H54 (cell line): ENCODE measurements around the gene GNG7.

Experiments used
- DNase-seq: peaks from one replicate; pipeline ENCODE4 v3.0.0; 2011; ENCODE audit warnings: low spot score, mixed read lengths; ENCODE audit not compliant: insufficient read length
- FAIRE-seq: peaks from 3 replicates; lab custom pipeline; 2011; peaks lifted over from hg19 to GRCh38; lab: Jason Lieb, UNC
- POLR2A ChIP-seq: IDR thresholded peaks from 2 replicates; pipeline ENCODE4 v1.6.1; 2011; ENCODE audit warnings: low read depth, mild to moderate bottlenecking, low read length

Gene GNG7

DNA sequence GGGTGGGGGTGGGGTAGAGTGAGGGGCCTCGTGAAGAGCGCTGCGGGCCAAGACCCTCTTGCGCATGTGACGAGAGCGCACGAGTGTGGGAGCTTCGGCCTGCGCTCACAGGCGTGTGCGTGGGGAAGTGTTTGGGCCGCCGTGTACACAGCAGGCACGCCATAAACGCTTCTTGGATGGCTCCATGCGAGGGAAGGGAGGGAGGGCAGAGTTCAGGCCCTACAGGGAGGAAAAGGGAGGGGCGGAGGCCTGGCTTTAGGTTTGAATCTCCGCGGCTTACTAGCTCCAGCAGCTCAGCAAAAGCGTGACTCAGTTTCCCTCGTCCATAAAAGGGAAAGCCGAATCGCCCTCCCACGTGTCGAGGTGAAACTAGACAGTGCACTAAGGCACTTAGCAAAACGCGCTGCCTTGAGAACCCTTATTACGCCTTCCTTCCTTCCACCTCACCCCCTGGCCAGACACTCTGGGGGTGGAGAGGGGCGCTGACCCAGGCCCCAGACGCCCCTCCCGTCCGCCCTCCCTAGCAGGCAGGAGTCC, 214.0 kb downstream of the GNG7 start:
- DNase-seq: no peak
- no peak for FAIRE-seq

DNA sequence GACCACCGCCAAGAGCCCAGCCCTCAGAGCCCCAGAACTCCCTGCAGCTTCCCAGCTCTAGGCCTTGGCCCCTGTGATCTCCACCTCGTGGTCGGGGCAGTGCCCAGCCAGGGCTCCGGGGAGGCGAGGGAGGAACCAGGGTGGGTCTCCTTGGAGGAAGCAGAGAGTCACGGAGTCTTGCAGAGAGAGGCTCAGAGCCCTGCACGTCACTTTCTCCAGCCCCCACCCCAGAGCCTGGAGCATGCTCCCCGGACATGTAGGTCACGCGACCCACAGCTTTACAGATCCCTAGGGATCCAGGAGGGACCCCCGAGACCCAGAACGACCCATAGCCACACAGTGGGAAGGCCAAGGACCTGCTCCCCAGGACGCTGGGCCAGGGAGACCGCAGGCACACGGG, 214.7 kb downstream of the GNG7 start:
- no peak for DNase-seq
- no peak for FAIRE-seq
- no peak for TF ChIP-seq POLR2A

More for the DNA sequence above, 214.0 kb downstream of the GNG7 start:
- TF ChIP-seq POLR2A: no peak

DNA sequence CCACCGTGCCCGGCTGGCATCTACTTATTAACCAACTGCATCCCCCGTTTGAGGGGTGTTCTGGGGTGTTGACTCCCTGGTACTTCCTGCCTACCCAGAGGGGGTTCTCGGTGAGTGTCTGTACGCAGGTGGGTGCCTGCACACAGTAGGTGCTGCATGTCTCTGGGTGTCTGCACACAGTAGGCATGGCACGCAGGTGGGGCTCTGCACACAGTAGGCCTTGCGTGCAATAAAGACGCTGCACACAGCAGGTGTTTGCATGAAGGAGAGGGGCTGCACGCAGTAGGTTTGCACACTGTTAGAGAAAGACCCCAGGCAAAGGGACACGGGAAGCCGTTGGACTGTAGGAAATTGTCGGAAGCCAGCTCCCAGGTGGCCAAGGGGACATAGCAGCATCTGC, 215.4 kb downstream of the GNG7 start:
- no peak for TF ChIP-seq POLR2A
- DNase-seq: no peak
- no peak for FAIRE-seq

DNA sequence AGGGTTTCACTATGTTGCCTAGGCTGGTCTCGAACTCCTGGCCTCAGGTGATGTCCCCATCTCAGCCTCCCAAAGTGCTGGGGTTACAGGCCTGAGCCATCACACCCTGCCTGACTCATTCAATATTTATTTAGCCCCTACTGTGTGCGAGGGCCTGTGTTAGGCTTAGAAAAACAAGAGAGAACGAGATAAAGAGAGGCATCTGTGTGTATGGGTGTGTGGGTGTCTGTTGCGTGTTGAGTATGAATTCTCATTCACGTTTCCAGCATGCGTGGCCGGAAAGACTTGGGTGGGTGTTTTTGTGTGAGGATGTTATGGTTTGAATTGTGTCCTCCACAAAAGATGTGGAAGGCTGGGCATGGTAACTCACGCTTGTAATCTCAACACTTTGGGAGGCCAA, 217.1 kb downstream of the GNG7 start:
- no peak for FAIRE-seq
- no peak for TF ChIP-seq POLR2A
- no peak for DNase-seq

DNA sequence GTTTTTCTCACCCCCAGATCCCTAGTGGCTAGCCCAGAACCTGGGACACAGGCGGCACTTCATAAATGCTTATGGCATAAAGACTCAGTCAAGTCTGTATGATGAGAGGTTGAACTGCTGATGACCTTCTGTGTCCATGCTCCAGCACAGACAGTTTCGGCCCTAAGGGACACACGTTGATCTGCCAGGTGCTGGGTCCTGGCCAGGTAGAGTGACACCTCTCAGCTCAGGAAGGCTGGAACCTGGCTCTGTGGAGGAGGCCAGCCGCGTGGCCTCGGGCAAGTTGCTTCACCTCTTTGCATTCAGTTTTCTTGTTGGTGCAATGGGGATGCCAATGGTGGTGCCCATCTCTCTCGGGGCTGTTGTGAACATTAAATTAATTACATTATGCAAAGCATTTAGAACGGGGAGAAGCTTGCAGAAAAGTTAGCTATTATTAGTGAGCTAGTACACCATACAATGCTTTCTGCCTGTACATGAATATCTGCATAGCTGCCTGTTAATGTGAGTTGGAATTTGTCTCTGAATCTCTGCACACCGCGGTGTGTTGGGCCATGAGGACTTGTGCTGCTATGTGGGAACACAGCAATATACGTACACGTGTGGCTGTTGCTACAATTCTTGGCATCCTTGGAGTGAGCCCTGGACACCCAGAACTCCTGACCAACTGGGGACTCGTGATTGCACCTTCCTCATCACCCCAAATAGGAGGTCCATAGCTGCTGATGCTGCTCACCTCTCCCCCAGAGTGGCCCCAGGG, 218.1 kb downstream of the GNG7 start:
- no peak for TF ChIP-seq POLR2A
- no peak for FAIRE-seq

DNA sequence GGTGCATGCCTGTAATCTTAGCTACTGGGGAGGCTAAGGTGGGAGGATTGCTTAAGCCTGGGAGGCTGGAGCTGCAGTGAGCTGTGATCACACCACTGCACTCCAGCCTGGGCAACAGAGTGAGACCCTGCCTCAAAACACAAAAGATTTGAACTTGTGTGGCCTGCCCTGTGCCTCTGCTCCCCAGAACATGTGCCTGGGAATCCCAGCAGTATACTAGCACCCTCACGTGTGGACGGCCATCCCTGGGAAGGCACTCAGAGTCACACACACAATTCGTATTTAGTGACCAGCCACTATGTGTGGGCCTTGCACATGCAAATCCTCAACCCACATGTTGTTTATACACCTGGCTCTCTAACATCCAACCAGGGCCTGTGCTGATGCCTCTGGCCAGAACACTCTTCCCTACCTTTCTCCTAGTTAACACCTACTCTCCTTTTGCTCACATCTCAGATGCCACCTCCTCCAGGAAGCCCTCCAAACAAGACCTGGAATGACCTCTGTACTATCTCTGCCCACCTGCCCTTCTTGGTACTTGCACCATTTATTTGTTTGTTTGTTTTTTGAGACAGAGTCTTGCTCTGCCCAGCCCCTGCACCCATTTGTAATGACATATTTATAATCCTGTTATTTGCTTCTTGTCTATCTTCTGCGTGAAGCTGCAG, 218.9 kb downstream of the GNG7 start:
- no peak for DNase-seq
- no peak for TF ChIP-seq POLR2A

More for the DNA sequence above, 218.1 kb downstream of the GNG7 start:
- DNase-seq: no peak

DNA sequence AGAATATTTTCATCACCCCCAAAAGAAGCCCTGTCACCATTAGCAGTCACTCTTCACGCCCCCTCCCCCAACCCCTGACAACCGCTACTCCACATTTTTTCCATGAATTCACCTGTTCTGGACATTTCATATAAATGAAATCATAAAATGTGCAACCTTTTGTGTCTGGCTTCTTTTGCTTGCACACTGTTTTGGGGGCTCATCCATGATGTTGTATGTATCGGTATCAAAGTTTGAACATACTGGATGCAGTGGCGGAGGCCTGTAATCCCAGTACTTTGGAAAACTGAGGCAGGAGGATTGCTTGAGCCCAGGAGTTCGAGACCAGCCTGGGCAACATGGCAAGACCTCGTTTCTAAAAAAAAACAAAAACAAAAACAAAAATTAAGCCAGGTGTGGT, 219.4 kb downstream of the GNG7 start:
- no peak for FAIRE-seq
- DNase-seq: no peak
- no peak for TF ChIP-seq POLR2A

More for the DNA sequence above, 218.9 kb downstream of the GNG7 start:
- no peak for FAIRE-seq

DNA sequence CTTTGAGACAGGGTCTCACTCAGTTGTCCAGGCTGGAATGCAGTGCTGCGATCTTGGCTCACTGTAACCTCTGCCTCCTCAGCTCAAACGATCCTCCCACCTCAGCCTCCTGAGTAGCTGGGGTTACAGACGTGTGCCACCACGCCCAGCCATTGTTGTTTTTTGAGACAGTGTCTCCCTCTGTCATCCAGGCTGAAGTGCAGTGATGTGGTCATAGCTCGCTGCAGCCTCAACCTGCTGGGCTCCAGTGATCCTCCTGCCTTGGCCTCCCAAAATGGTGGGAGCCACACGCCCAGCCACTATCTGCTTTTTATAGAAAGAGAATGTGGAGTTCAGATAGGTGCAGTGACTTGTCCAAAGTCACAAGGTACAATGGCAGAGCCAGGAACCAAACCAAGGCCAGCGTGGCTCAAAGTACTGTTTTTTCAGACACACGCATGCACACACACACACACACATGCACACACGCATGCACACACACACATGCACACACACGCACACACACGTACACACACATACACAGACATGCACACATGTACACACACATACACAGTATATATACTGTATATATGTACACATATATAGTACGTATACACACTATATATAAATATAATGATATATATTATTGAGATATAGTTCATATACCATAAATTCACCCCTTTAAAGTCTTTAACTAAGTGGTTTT, 220.0 kb downstream of the GNG7 start:
- no peak for FAIRE-seq
- no peak for DNase-seq
- no peak for TF ChIP-seq POLR2A

DNA sequence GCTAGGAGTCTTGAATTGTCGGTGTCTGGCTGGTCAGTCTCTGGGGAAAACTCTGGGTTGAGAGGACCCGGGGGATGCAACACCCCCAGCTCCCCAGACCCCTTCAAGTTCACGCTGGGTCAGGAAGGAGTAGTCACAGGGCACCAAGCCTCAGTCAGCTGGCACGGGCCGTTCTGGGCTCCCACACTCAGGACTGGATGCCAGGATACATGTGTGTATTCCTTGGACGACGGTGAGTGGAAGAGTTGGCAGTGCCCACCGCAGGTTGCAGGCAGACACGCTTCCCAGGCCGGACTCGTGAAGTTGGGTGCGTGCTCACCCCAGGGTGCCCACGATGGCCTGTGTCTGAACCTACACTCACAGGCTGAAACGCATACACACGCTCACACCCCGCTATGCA, 221.0 kb downstream of the GNG7 start:
- FAIRE-seq: no peak
- no peak for TF ChIP-seq POLR2A
- DNase-seq: no peak

DNA sequence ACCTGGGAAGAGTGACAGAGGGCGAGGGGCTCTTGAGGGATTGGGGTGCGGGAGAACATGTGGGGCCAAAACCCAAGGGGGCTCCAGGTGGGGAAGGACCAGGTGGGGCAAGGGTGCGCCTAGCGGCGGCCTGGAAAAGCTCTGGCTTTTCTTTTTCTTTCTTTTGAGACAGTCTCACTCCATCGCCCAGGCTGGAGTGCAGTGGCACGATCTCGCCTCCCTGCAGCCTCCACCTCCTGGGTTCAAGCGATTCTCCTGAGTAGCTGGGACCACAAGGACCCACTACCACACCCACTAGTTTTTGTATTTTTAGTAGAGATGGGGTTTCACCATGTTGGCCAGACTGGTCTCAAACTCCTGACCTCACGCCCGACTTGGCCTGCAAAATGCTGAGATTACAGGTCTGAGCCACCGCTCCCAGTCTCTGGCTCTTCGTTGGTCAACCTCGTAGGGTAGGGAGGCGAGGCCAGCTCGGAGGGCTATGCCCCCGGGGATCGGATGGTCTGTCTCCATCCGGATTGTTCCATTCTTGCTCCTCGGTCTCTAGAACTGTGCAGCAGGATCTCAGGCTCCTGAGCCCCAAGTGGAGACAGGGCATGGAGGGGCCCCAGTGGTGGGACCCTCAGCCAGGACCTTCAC, 222.8 kb downstream of the GNG7 start:
- no peak for TF ChIP-seq POLR2A
- FAIRE-seq (no peak), DNase-seq (no peak)

DNA sequence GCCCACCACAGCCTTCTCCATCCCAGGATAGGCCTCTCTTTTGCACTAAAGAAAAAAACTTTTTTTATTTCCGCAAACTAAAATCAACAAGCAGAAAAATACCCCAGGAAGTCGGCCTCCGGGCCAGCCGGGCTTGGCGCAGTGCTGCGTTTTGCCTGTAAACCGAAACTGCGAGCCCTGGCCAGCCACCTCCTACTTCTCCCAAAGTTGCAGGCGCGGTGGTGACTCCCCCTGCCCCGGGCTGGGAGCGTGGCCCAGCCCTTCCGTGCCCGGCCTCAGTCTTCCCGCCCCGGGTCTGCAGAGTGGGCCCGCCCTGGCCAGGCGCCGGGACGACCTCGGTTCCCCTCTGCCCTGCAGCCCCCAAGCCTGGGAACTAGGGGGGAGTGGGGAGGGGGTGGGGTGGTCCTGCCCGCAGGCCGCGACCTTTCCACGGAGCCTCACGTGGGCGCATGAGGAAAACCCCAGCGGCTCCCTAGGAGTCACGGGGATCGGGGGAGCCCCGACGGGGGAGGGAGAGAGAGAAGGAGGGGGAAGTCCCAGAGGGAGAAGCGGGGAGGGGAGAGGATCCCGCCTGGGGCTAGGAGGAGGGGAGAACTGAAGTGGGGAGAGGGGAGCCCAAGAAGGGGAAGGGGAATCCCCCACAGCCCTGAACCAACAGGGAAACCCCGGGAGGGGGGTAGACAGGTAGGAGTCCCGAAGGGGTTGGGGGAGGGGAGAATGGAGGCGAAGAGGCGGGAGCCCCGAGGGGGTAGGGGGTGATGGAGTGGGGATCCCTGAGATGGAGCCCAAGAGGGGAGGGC, 223.5 kb downstream of the GNG7 start:
- no peak for FAIRE-seq
- TF ChIP-seq POLR2A: peak; percentile 56; the same call in 1 of the 2 replicates
- DNase-seq: peak; percentile 74

DNA sequence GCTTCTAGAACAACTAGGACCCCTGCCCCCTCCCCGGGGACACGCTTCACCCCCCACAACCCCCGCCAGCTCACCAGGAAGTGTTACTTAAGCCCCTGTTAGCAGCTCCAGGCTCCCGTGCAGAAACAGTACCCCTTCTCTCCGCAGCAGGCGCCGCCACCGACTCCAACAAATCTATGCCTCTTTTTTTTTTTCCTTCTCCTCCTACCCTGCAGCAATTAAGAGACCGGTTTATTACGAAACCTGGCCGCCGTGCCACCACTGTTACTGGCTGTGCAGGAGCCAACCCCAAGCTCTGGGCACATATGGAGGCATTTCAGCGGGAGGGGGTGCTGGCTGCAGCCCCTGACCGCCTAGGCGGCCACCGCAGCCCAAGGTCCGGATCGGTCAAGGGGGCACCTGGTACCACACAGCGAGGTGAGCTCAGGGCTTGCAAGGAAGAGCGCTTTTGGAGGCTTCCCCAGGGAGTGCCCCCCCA, 224.2 kb downstream of the GNG7 start:
- DNase-seq (no peak), FAIRE-seq (no peak)

DNA sequence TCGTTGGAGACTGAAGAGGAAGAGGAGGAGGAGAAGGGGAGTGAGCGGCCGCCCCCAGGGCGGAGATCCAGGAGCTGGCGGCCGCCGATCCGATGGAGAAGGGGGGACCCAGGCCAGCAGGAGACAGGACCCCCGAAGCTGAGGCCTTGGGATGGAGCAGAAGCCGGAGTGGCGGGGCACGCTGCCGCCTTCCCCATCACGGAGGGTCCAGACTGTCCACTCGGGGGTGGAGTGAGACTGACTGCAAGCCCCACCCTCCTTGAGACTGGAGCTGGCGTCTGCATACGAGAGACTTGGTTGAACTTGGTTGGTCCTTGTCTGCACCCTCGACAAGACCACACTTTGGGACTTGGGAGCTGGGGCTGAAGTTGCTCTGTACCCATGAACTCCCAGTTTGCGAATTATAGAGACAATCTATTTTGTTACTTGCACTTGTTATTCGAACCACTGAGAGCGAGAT, 224.7 kb downstream of the GNG7 start:
- DNase-seq (no peak), FAIRE-seq (no peak)
- peak; percentile 52; the same call in 1 of the 2 replicates for TF ChIP-seq POLR2A

More for the DNA sequence above, 224.2 kb downstream of the GNG7 start:
- no peak for TF ChIP-seq POLR2A
